Measurements from ENCODE around the gene NAV2.

The NAV2 gene

DNA sequence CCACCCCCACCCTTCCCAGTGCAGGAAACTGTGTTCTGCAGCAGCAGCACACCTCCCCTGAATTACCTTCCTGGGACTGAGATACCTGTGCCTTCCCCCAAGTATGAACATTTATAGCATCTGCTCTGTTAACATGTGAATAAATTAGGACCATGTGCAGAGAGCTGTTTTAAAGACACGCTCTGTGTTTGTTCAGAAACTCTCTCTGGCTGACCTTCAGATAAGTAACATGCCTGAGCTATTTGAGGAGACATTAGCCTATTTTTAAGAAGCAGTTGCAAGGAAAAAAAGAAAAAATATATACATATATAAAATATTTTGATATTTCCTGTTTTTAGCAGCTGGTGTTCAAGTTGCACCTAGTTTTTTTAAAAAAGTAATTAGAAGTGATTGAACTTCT lies 5.4 kb downstream of the NAV2 start:
- H3K4me3 ChIP-seq (ENCODE audit: control insufficient read depth in 1 of 7, extremely low read depth in 1 of 7, insufficient read depth in 4 of 7, low read depth in 2 of 7, low read length in 6 of 7): no peak overlapping the region
- no peaks in the 10 kb centered on the region for H3K36me3 ChIP-seq (ENCODE audit: control insufficient read depth in 4 of 4, insufficient read depth in 4 of 4, low read length in 3 of 4)
- CTCF ChIA-PET: interaction anchor here (0.8 to 3.9 kb wide), 3 partner anchors 22 to 647 kb away, joined by 3 to 14 read pairs (median 4); no protein-coding TSS in a partner anchor

DNA sequence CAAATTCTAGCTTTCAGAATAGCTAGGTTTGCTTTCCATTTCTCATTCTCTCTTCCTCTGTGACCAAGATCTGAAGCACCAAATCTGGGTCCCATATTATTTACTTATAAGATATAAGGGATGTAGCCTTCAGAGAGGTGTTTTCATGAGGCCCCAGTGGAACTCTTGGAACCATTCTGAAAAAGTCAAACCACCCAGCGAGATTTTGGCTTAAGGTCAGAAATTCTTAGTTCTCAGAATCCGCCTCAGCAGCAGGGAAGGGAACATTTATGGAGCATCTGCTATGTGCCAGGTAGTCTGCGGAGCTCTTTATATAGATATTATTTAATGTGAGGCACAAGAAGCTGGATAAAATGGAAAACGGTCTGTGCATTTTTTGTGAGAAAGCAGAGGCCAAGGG lies 6.3 kb downstream of the NAV2 start:
- H3K27me3 ChIP-seq (replicated peaks in 2 of 5; ENCODE audit: control insufficient read depth in 4 of 5, insufficient read depth in 5 of 5, low read length in 4 of 5): peaks cover 0 to 24% (median 2%) of the 10 kb centered on the region in 5 experiments
- no peaks in the 10 kb centered on the region for H3K36me3 ChIP-seq (ENCODE audit: control insufficient read depth in 4 of 4, insufficient read depth in 4 of 4, low read length in 3 of 4)
- no peaks in the 10 kb centered on the region for H3K9me3 ChIP-seq (ENCODE audit: control extremely low read depth in 1 of 5, control insufficient read depth in 4 of 5, insufficient read depth in 2 of 5, low read depth in 1 of 5, low read length in 4 of 5)
- WGBS (ENCODE audit: insufficient coverage): 95% methylated on average over 4 of the region's 4 CpGs
- H3K4me1 ChIP-seq (ENCODE audit: control extremely low read depth in 1 of 4, control insufficient read depth in 4 of 4, insufficient read depth in 4 of 4, low read length in 3 of 4): peaks cover 5 to 27% (median 18%) of the 10 kb centered on the region in 4 experiments
- H3K27ac ChIP-seq (ENCODE audit: insufficient read depth in 1 of 2, low read depth in 1 of 2, low read length in 2 of 2, poor library complexity in 1 of 2, severe bottlenecking in 2 of 2): no peak overlapping the region
- H3K4me3 ChIP-seq (ENCODE audit: control insufficient read depth in 1 of 7, extremely low read depth in 1 of 7, insufficient read depth in 4 of 7, low read depth in 2 of 7, low read length in 6 of 7): no peak overlapping the region
- CTCF ChIA-PET: interaction anchor here (1.1 to 3.9 kb wide), 3 partner anchors 17 to 156 kb away, joined by 3 to 14 read pairs (median 11); no protein-coding TSS in a partner anchor
- POLR2A ChIA-PET: no interaction called here
- DNase-seq: no peak

More for the DNA sequence above, 5.4 kb downstream of the NAV2 start:
- DNase-seq: no peak
- POLR2A ChIA-PET: no interaction called here
- Histone ChIP-seq H3K27me3 (replicated peaks in 2 of 5; ENCODE audit: control insufficient read depth in 4 of 5, insufficient read depth in 5 of 5, low read length in 4 of 5) (peaks cover 0 to 26% (median 11%) of the 10 kb centered on the region in 5 experiments), H3K9me3 (ENCODE audit: control extremely low read depth in 1 of 5, control insufficient read depth in 4 of 5, insufficient read depth in 2 of 5, low read depth in 1 of 5, low read length in 4 of 5) (no peaks in the 10 kb centered on the region), H3K27ac (ENCODE audit: insufficient read depth in 1 of 2, low read depth in 1 of 2, low read length in 2 of 2, poor library complexity in 1 of 2, severe bottlenecking in 2 of 2) (no peak overlapping the region), H3K4me1 (ENCODE audit: control extremely low read depth in 1 of 4, control insufficient read depth in 4 of 4, insufficient read depth in 4 of 4, low read length in 3 of 4) (peaks cover under 1 to 29% (median 21%) of the 10 kb centered on the region in 4 experiments)
- WGBS (ENCODE audit: insufficient coverage): no CpG with 5 or more reads among the region's 1 CpG

DNA sequence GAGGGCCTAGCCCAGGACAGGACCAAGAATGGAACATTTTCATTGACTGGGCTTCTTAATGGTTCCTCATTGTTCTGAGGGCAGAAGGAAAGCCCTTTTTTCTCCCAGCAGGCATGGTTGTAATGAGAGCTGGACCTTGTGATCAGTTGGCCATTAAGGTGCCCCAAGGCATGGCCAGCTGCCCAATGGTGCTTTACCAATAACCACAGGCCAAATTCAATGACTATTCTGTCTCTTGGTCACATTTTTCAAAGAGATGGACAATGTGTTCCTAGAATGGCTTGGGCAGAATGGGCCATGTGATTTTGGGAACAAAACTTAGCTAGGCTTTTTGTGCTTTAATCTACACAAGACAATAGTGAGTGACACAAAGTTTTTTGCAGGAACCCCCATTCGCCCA lies 7.3 kb downstream of the NAV2 start:
- H3K27me3 ChIP-seq (replicated peaks in 2 of 5; ENCODE audit: control insufficient read depth in 4 of 5, insufficient read depth in 5 of 5, low read length in 4 of 5): peaks cover 0 to 17% (median 0%) of the 10 kb centered on the region in 5 experiments
- WGBS (ENCODE audit: insufficient coverage): 100% methylated on average over 1 of the region's 1 CpG
- no peaks in the 10 kb centered on the region for H3K9me3 ChIP-seq (ENCODE audit: control extremely low read depth in 1 of 5, control insufficient read depth in 4 of 5, insufficient read depth in 2 of 5, low read depth in 1 of 5, low read length in 4 of 5)
- H3K27ac ChIP-seq (ENCODE audit: insufficient read depth in 1 of 2, low read depth in 1 of 2, low read length in 2 of 2, poor library complexity in 1 of 2, severe bottlenecking in 2 of 2): no peak overlapping the region
- H3K4me1 ChIP-seq (ENCODE audit: control extremely low read depth in 1 of 4, control insufficient read depth in 4 of 4, insufficient read depth in 4 of 4, low read length in 3 of 4): peaks cover 4 to 17% (median 10%) of the 10 kb centered on the region in 4 experiments
- POLR2A ChIA-PET: no interaction called here
- H3K4me3 ChIP-seq (ENCODE audit: control insufficient read depth in 1 of 7, extremely low read depth in 1 of 7, insufficient read depth in 4 of 7, low read depth in 2 of 7, low read length in 6 of 7): no peak overlapping the region
- no peak for DNase-seq
- no peaks in the 10 kb centered on the region for H3K36me3 ChIP-seq (ENCODE audit: control insufficient read depth in 4 of 4, insufficient read depth in 4 of 4, low read length in 3 of 4)
- CTCF ChIA-PET: interaction anchor here (0.9 to 3.9 kb wide), 5 partner anchors 11 to 157 kb away, joined by 3 to 14 read pairs (median 5); no protein-coding TSS in a partner anchor

DNA sequence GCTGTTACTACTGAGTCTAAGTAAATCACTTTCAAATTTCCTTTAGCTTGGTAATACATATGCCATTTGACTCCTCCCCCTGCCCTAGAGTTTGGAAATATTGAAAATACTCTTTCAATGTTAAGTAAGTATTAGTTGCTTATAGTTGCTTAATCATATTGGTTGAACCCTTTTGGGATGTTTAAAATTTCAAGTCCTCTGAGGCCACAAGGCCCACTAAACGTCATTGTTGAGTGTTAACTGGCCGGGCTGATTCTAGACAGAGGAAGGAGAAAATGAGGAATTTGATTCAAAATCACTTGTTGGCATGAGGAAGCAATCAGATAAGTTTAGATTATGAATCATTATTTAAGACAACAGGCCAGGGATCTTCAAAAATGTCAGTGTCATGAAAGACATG lies 8.5 kb downstream of the NAV2 start:
- CTCF ChIA-PET: interaction anchor here (0.5 to 3.9 kb wide), 4 partner anchors 10 to 158 kb away, joined by 3 to 14 read pairs (median 8); no protein-coding TSS in a partner anchor
- H3K4me1 ChIP-seq (ENCODE audit: control extremely low read depth in 1 of 4, control insufficient read depth in 4 of 4, insufficient read depth in 4 of 4, low read length in 3 of 4): peaks cover 0 to 10% (median 6%) of the 10 kb centered on the region in 4 experiments

DNA sequence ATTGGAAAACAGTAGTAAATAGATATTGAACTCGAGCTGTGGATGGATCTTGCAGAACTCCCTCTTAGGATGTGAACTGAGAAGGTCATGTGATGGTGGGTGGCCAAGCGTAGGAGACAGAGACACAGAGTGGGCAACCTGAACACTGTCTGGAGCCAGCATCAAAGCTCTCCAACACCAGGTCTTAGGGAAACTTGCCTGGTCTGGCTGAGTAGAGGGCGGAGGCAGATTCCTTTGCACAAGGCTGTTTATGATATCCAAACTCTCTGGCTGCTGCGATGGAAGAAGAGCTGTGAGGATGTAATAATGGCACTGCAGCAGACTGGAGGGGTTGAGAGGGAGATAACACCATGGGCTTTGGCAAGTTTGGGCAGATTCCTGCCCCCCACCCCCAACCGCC lies 10.1 kb downstream of the NAV2 start:
- Histone ChIP-seq H3K27ac (ENCODE audit: insufficient read depth in 1 of 2, low read depth in 1 of 2, low read length in 2 of 2, poor library complexity in 1 of 2, severe bottlenecking in 2 of 2) (no peak overlapping the region), H3K4me1 (ENCODE audit: control extremely low read depth in 1 of 4, control insufficient read depth in 4 of 4, insufficient read depth in 4 of 4, low read length in 3 of 4) (peaks cover 0 to 10% (median 6%) of the 10 kb centered on the region in 4 experiments), H3K36me3 (ENCODE audit: control insufficient read depth in 4 of 4, insufficient read depth in 4 of 4, low read length in 3 of 4) (no peaks in the 10 kb centered on the region), H3K4me3 (ENCODE audit: control insufficient read depth in 1 of 7, extremely low read depth in 1 of 7, insufficient read depth in 4 of 7, low read depth in 2 of 7, low read length in 6 of 7) (no peak overlapping the region), H3K9me3 (ENCODE audit: control extremely low read depth in 1 of 5, control insufficient read depth in 4 of 5, insufficient read depth in 2 of 5, low read depth in 1 of 5, low read length in 4 of 5) (no peaks in the 10 kb centered on the region), H3K27me3 (replicated peaks in 2 of 5; ENCODE audit: control insufficient read depth in 4 of 5, insufficient read depth in 5 of 5, low read length in 4 of 5) (peaks cover 0 to 13% (median 0%) of the 10 kb centered on the region in 5 experiments)
- WGBS (ENCODE audit: insufficient coverage): 90% methylated on average over 4 of the region's 5 CpGs
- ChIA-PET POLR2A (no interaction called here), CTCF (interaction anchor here (1.5 to 2.3 kb wide), 3 partner anchors 8 to 159 kb away, joined by 4 to 12 read pairs (median 5); no protein-coding TSS in a partner anchor)
- no peak for DNase-seq

More for the DNA sequence above, 8.5 kb downstream of the NAV2 start:
- Histone ChIP-seq H3K4me3 (ENCODE audit: control insufficient read depth in 1 of 7, extremely low read depth in 1 of 7, insufficient read depth in 4 of 7, low read depth in 2 of 7, low read length in 6 of 7) (no peak overlapping the region), H3K36me3 (ENCODE audit: control insufficient read depth in 4 of 4, insufficient read depth in 4 of 4, low read length in 3 of 4) (no peaks in the 10 kb centered on the region), H3K27ac (ENCODE audit: insufficient read depth in 1 of 2, low read depth in 1 of 2, low read length in 2 of 2, poor library complexity in 1 of 2, severe bottlenecking in 2 of 2) (no peak overlapping the region), H3K27me3 (replicated peaks in 2 of 5; ENCODE audit: control insufficient read depth in 4 of 5, insufficient read depth in 5 of 5, low read length in 4 of 5) (peaks cover 0 to 12% (median 0%) of the 10 kb centered on the region in 5 experiments), H3K9me3 (ENCODE audit: control extremely low read depth in 1 of 5, control insufficient read depth in 4 of 5, insufficient read depth in 2 of 5, low read depth in 1 of 5, low read length in 4 of 5) (no peaks in the 10 kb centered on the region)
- POLR2A ChIA-PET: no interaction called here
- no CpG with 5 or more reads among the region's 2 CpGs for WGBS (ENCODE audit: insufficient coverage)
- no peak for DNase-seq

DNA sequence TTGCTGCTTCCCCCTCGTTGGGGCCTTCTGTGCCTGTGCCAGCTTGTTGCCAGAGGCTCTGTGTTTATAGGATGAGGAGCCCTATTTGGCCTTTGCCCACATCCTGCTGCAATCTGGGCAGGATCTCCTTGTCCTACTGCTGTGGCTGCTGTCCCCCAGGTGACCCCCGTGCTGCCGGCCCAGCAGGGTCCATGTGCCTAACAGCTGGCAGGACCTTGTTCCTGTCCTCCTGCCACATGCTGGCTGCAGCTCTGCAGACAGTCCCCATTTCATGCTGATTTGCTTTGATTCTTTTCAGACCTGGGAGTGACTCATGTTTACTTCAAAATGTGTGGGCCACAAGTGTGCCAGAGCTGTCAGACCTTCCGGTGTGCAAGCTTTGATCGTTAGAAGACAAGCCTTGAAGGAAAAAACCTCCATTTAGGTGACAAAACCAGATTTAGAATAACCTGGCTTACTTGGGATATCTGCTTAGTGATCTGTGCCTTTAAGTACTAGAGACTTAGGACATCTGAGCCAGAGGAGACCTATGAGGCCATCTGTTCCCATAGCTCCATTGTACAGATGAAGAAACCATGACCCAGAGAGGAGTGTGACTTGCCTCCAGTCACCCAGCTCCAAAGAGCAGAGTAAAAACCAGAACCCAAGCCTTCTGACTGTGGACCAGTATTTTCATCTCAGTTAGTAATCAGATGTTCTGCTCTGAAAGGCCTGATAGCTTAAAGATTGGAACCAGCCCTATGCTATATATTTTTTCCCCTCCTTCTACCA lies 11.1 kb downstream of the NAV2 start:
- H3K36me3 ChIP-seq (ENCODE audit: control insufficient read depth in 4 of 4, insufficient read depth in 4 of 4, low read length in 3 of 4): no peaks in the 10 kb centered on the region
- H3K4me3 ChIP-seq (ENCODE audit: control insufficient read depth in 1 of 7, extremely low read depth in 1 of 7, insufficient read depth in 4 of 7, low read depth in 2 of 7, low read length in 6 of 7): no peak overlapping the region
- H3K9me3 ChIP-seq (ENCODE audit: control extremely low read depth in 1 of 5, control insufficient read depth in 4 of 5, insufficient read depth in 2 of 5, low read depth in 1 of 5, low read length in 4 of 5): no peaks in the 10 kb centered on the region
- peaks cover 0 to 13% (median 0%) of the 10 kb centered on the region in 5 experiments for H3K27me3 ChIP-seq (replicated peaks in 2 of 5; ENCODE audit: control insufficient read depth in 4 of 5, insufficient read depth in 5 of 5, low read length in 4 of 5)
- ChIA-PET POLR2A (no interaction called here), CTCF (interaction anchor here (1.3 to 2.4 kb wide), 6 partner anchors 9 to 160 kb away, joined by 3 to 12 read pairs (median 5); no protein-coding TSS in a partner anchor)
- peaks cover 0 to 10% (median 6%) of the 10 kb centered on the region in 4 experiments for H3K4me1 ChIP-seq (ENCODE audit: control extremely low read depth in 1 of 4, control insufficient read depth in 4 of 4, insufficient read depth in 4 of 4, low read length in 3 of 4)
- peak in 2 of 3 donors; percentile 60 to 77 for DNase-seq
- WGBS (ENCODE audit: insufficient coverage): 4% methylated on average over 4 of the region's 5 CpGs
- no peak overlapping the region for H3K27ac ChIP-seq (ENCODE audit: insufficient read depth in 1 of 2, low read depth in 1 of 2, low read length in 2 of 2, poor library complexity in 1 of 2, severe bottlenecking in 2 of 2)

DNA sequence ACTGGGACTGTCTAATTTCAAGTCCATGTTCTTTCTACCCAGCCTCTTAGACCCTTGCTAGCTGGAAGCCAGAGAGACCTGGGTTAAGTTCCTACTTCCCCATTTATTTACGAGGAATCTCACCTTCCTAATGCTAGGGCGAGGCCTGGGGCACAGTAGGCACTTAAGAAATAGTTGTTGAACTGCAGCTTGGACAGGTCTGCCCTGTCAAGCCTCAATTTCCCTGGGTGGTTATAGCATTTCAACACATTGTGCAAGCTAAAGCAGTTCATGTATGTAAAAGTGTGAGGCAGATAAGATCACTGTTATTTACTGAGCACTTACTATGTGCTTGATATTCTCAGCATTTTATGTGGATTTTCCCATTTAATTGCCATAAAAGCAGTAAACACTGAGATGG lies 12.1 kb downstream of the NAV2 start:
- H3K27me3 ChIP-seq (replicated peaks in 2 of 5; ENCODE audit: control insufficient read depth in 4 of 5, insufficient read depth in 5 of 5, low read length in 4 of 5): peaks cover 0 to 13% (median 0%) of the 10 kb centered on the region in 5 experiments
- 90% methylated on average over 2 of the region's 2 CpGs for WGBS (ENCODE audit: insufficient coverage)
- no peak overlapping the region for H3K27ac ChIP-seq (ENCODE audit: insufficient read depth in 1 of 2, low read depth in 1 of 2, low read length in 2 of 2, poor library complexity in 1 of 2, severe bottlenecking in 2 of 2)
- H3K4me1 ChIP-seq (ENCODE audit: control extremely low read depth in 1 of 4, control insufficient read depth in 4 of 4, insufficient read depth in 4 of 4, low read length in 3 of 4): peaks cover 0 to 10% (median 6%) of the 10 kb centered on the region in 4 experiments
- POLR2A ChIA-PET: no interaction called here
- no peak for DNase-seq
- no peaks in the 10 kb centered on the region for H3K36me3 ChIP-seq (ENCODE audit: control insufficient read depth in 4 of 4, insufficient read depth in 4 of 4, low read length in 3 of 4)
- H3K9me3 ChIP-seq (ENCODE audit: control extremely low read depth in 1 of 5, control insufficient read depth in 4 of 5, insufficient read depth in 2 of 5, low read depth in 1 of 5, low read length in 4 of 5): no peaks in the 10 kb centered on the region
- CTCF ChIA-PET: interaction anchor here (1.3 to 2.4 kb wide), 4 partner anchors 10 to 161 kb away, joined by 3 to 12 read pairs (median 7); no protein-coding TSS in a partner anchor
- H3K4me3 ChIP-seq (ENCODE audit: control insufficient read depth in 1 of 7, extremely low read depth in 1 of 7, insufficient read depth in 4 of 7, low read depth in 2 of 7, low read length in 6 of 7): no peak overlapping the region
